GM12865 (cell line): Measurements from ENCODE around the gene NAP1L3.

ENCODE experiments used
- DNase-seq: peaks from one replicate; pipeline ENCODE4 v3.0.0; 2010; ENCODE audit warnings: low read depth
- H3K4me3 ChIP-seq: 2 replicates; pipeline ENCODE4 v1.5.1; 2011; ENCODE audit warnings: mild to moderate bottlenecking, low read depth, low read length, control low read depth
- CTCF ChIP-seq: IDR thresholded peaks from 2 replicates; pipeline ENCODE4 v1.5.1; 2011; ENCODE audit warnings: low read length, control low read depth, low read depth, inconsistent platforms; ENCODE audit not compliant: insufficient read depth; ENCODE audit errors: missing control alignments

Gene NAP1L3, protein sequence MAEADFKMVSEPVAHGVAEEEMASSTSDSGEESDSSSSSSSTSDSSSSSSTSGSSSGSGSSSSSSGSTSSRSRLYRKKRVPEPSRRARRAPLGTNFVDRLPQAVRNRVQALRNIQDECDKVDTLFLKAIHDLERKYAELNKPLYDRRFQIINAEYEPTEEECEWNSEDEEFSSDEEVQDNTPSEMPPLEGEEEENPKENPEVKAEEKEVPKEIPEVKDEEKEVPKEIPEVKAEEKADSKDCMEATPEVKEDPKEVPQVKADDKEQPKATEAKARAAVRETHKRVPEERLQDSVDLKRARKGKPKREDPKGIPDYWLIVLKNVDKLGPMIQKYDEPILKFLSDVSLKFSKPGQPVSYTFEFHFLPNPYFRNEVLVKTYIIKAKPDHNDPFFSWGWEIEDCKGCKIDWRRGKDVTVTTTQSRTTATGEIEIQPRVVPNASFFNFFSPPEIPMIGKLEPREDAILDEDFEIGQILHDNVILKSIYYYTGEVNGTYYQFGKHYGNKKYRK

DNA sequence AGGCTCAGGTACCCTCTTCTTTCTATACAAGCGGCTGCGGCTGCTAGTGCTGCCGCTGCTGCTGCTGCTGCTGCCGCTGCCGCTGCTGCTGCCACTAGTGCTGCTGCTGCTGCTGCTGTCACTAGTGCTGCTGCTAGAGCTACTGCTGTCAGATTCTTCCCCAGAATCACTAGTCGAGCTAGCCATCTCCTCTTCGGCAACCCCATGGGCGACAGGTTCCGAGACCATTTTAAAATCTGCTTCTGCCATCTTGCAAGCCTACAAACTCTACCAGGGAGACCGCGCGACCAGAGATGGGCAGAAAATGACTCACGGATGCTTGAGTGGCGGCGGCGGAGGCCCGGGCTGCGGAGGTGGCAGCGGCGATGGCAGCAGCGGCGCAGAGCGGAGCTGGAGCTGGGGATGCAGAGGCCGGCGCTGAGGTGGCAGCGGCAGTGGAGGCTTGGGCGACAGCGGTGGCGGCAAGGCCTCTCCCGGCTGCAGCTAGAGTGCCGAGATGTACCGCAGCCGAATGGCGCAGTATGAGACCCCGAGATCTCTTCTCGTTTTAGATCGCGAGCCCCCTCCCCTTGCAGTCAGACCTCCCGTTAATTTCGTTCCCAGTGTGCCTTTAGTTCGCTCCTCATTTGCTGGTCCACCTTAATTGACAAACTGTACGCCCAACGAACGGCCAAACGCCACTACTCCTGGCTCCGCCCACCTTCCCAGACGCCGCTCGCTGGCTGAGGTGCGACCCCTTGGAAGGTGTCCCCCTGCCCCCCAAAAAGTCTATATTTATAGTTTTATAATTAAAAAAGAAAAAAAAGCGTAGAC is at the start of gene NAP1L3:
TSS of gene NAP1L3 (minus strand) at position 523 of the 813 bp plus-strand sequence. CDS start at position 249, 274 bp downstream.
- no peak for TF ChIP-seq CTCF
- H3K4me3 ChIP-seq, result peak within 1 kb of the TSS; percentile 34
- DNase-seq, result peak; percentile 50

DNA sequence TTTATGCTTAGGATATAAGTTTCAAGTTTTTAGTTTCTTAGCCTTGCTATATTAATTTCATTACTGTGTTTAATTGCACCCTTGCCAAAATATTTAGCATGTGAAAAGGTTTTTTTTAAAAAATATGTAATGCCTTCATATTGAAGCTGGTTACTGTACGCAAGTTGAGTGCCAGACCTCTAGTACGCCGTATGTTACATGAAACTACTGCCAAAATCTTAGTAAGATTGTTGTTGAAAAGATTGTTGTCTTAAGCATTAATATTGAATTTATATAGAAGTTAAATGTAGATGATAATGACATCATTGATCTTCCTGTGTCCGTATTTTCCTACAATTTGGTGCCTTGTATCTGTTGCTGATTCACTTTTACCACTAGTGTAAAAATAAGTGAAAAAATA is 37.7 kb upstream of the NAP1L3 start:
- no peak for DNase-seq
- H3K4me3 ChIP-seq, result no peak overlapping the region
- no peak for TF ChIP-seq CTCF

- TF ChIP-seq CTCF, result no peak
- H3K4me3 ChIP-seq, result no peak overlapping the region
- no peak for DNase-seq
Measured at GRCh38 chrX:93703701-93704100, 30.3 kb upstream of the NAP1L3 start.

DNA sequence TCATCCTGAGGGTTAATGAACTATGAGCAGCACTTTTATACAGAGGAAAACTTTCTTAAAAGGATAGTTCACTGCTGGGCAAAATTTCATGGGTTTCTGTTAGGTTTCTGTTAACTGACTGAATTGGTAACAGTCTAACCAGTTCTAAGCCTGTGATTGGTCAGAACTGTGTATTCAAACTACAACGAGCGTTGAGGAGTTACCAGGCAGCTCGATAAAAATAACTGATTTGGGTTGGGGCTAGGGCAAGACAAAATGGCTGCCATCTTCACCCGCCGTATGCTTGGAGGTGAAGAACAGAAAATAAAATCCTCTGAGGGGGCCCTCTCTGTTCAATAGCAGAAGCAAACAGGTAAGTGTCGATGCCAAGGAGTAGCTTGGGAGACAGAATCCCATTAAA is 22.6 kb upstream of the NAP1L3 start:
- no peak overlapping the region for H3K4me3 ChIP-seq
- TF ChIP-seq CTCF, result no peak
- DNase-seq, result no peak

GRCh38 chrX:93673869-93674271 is 492 bp upstream of the NAP1L3 start, which contains the start of gene FAM133A:
Gene FAM133A (plus strand): TSS chrX:93674206. CDS start chrX:93709420, 35,214 bp downstream.
- peak within 1 kb of the TSS; percentile 34 for H3K4me3 ChIP-seq
- TF ChIP-seq CTCF, result no peak
- no peak for DNase-seq

DNA sequence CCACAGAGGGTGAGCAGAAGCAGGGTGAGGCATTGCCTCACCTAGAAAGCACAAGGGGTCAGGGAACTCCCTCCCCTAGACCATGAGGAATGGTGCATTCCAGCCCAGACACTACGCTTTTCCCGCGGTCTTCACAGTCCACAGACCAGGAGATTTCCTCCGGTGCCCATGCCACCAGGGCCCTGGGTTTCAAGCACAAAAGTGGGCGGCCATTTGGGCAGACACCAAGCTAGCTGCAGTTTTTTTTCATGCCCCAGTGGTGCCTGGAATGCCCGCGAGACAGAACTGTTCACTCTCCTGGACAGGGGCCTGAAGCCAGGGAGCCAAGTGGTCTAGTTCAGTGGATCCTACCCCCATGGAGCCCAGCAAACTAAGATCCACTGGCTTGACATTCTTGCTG is 12.8 kb downstream of the NAP1L3 start:
- H3K4me3 ChIP-seq, result no peak overlapping the region
- no peak for DNase-seq
- no peak for TF ChIP-seq CTCF
